SU-DHL-6 (cell line): Measurements from ENCODE around the gene WDR37.

Experiments
- CTCF ChIP-seq: fragments of 200-600 bp; sonication (generic); IDR thresholded peaks from one replicate; pipeline ENCODE4 v1.5.1; 2017; ENCODE audit warnings: antibody characterized with exemption, mild to moderate bottlenecking, low read length, moderate library complexity; ENCODE audit not compliant: insufficient read depth, poor library complexity, severe bottlenecking
- EZH2phosphoT487 ChIP-seq: fragments of 200-600 bp; sonication (generic), shearing (Covaris generic); conservative IDR thresholded peaks from 2 replicates; pipeline ENCODE4 v1.6.1; 2018; ENCODE audit warnings: mild to moderate bottlenecking, antibody characterized with exemption, low read length, moderate library complexity, mixed read lengths

GRCh38 chr10:1152386-1153250, 96.4 kb downstream of the WDR37 start:
- TF ChIP-seq CTCF (no peak), EZH2phosphoT487 (no peak)
